GM12891 (cell line): ENCODE results near the gene GPX4.

Experiments
- PAX5 ChIP-seq: IDR thresholded peaks from 2 replicates; pipeline ENCODE4 v1.6.1; 2011; ENCODE audit warnings: low read length, moderate library complexity, mild to moderate bottlenecking; ENCODE audit not compliant: insufficient read depth, severe bottlenecking
- POLR2A ChIP-seq: IDR thresholded peaks from 2 replicates; pipeline ENCODE4 v1.6.1; 2011; ENCODE audit warnings: low read depth, low read length, control low read depth
- POLR2AphosphoS5 ChIP-seq: IDR thresholded peaks from 2 replicates; pipeline ENCODE4 v1.6.1; 2011; ENCODE audit warnings: low read depth, low read length, control low read depth
- POU2F2 ChIP-seq: IDR thresholded peaks from 2 replicates; pipeline ENCODE4 v1.6.1; 2011; ENCODE audit warnings: low read depth, mild to moderate bottlenecking, control low read depth, low read length, moderate library complexity
- SPI1 ChIP-seq: IDR thresholded peaks from 2 replicates; pipeline ENCODE4 v1.6.1; 2011; ENCODE audit warnings: low read depth, low read length, control low read depth
- TAF1 ChIP-seq: IDR thresholded peaks from 2 replicates; pipeline ENCODE4 v1.6.1; 2011; ENCODE audit warnings: low read depth, low read length, control low read depth

- no peak for TF ChIP-seq SPI1
- TF ChIP-seq TAF1, result no peak
- no peak for TF ChIP-seq POLR2A
- TF ChIP-seq POLR2AphosphoS5, result no peak
- TF ChIP-seq PAX5, result no peak
- no peak for TF ChIP-seq POU2F2
Observed at GRCh38 chr19:1060689-1061088, 43.1 kb upstream of the GPX4 start.
